Loucy (cell line): ENCODE data around the gene PRMT1.

Experiments used
- CTCF ChIP-seq: fragments of 200-600 bp; sonication (generic); conservative IDR thresholded peaks from 2 replicates; pipeline ENCODE4 v1.5.1; 2014; ENCODE audit warnings: mild to moderate bottlenecking, antibody characterized with exemption, low read length
- EZH2phosphoT487 ChIP-seq: fragments of 200-600 bp; IDR thresholded peaks from 2 replicates; pipeline ENCODE4 v1.6.1; 2018; ENCODE audit warnings: antibody characterized with exemption, mild to moderate bottlenecking, moderate library complexity, borderline replicate concordance

GRCh38 chr19:49730166-49730565, 53.1 kb downstream of the PRMT1 start:
- TF ChIP-seq CTCF (no peak), EZH2phosphoT487 (no peak)
